MCF 10A (cell line): ENCODE data around the gene JAM2. TPM values are rescaled to one million over a fixed set of nuclear protein-coding genes. Genes with fewer than 3 reads are reported as not detected.

Source experiments
- BruUV-seq: library from RNA; stranded (reverse); fragments of 400-500 nt; replicated peaks from 2 replicates; lab custom pipeline; 2021; lab: Mats Ljungman, UMichigan
- CTCF ChIA-PET: fragments of 300-600 bp; sonication (Branson Sonifier 250); formaldehyde crosslinking; extraction: SDS; loops from one replicate; lab custom pipeline; 2021; ENCODE audit warnings: antibody characterized with exemption, inconsistent platforms; lab: Yijun Ruan, JAX
- POLR2A ChIA-PET: fragments of 300-600, 350-650 bp; sonication (Branson Sonifier 250); formaldehyde crosslinking; extraction: SDS; loops from one replicate; lab custom pipeline; 2020; ENCODE audit warnings: antibody characterized with exemption, inconsistent platforms; lab: Yijun Ruan, JAX
- DNase-seq: peaks from one replicate; pipeline ENCODE4 v3.0.0-alpha.2; 2018; ENCODE audit not compliant: unreplicated experiment
- H3K27ac Mint-ChIP-seq: one replicate; pipeline ENCODE4 v1.8.0; 2022; ENCODE audit warnings: mild to moderate bottlenecking, low read depth, mixed read lengths; ENCODE audit not compliant: unreplicated experiment
- H3K27me3 Mint-ChIP-seq: one replicate; pipeline ENCODE4 v1.8.0; 2022; ENCODE audit warnings: mixed read lengths; ENCODE audit not compliant: insufficient read depth, unreplicated experiment
- H3K36me3 Mint-ChIP-seq: one replicate; pipeline ENCODE4 v1.8.0; 2022; ENCODE audit warnings: mild to moderate bottlenecking, moderate library complexity, mixed read lengths; ENCODE audit not compliant: insufficient read depth, unreplicated experiment
- H3K4me1 Mint-ChIP-seq: one replicate; pipeline ENCODE4 v1.8.0; 2022; ENCODE audit warnings: mixed read lengths; ENCODE audit not compliant: insufficient read depth, unreplicated experiment
- H3K4me3 Mint-ChIP-seq: one replicate; pipeline ENCODE4 v1.8.0; 2022; ENCODE audit warnings: mild to moderate bottlenecking, moderate library complexity, mixed read lengths; ENCODE audit not compliant: unreplicated experiment
- H3K9me3 Mint-ChIP-seq: one replicate; pipeline ENCODE4 v1.8.0; 2022; ENCODE audit warnings: mixed read lengths; ENCODE audit not compliant: unreplicated experiment
- CTCF ChIP-seq: fragments of 200-600 bp; IDR thresholded peaks from one replicate; pipeline ENCODE4 v1.8.0; 2022; ENCODE audit warnings: antibody characterized with exemption, mild to moderate bottlenecking; ENCODE audit not compliant: unreplicated experiment
- intact Hi-C: fragments of 100-400 bp; cut with micrococcal nuclease; formaldehyde crosslinking; loops from 2 replicates; pipeline ENCODE4 v1.14.1; 2022
- total RNA-seq: library from RNA; stranded (reverse); gene quantifications from 2 replicates; pipeline ENCODE4 v1.2.3, GENCODE V29; 2022

JAM2 gene
- total RNA-seq, 1 experiment from 2014 or later = 0.07 TPM

- POLR2A ChIA-PET = interaction anchor here (0.5 to 0.7 kb wide), 2 partner anchors 100 to 208 kb away, joined by 3 read pairs; no protein-coding TSS in a partner anchor
- H3K4me3 Mint-ChIP-seq = peak overlapping the region; percentile 67
Observed at GRCh38 chr21:25639551-25640201, 618 bp downstream of the JAM2 start.

GRCh38 chr21:25640202-25640942 is 1.3 kb downstream of the JAM2 start:
- H3K27ac Mint-ChIP-seq = no peak overlapping the region
- POLR2A ChIA-PET = interaction anchor here (0.7 kb wide), 2 partner anchors 100 to 192 kb away, joined by 3 to 4 read pairs; no protein-coding TSS in a partner anchor
- no peak for TF ChIP-seq CTCF
- peak overlapping the region; percentile 67 for H3K4me3 Mint-ChIP-seq
- CTCF ChIA-PET = interaction anchor here (0.6 kb wide), 1 partner anchor 13 kb away, joined by 3 read pairs; no protein-coding TSS in a partner anchor
- H3K27me3 Mint-ChIP-seq = peaks cover 31% of the 10 kb centered on the region
- peaks cover 15% of the 10 kb centered on the region for H3K4me1 Mint-ChIP-seq
- no peaks in the 10 kb centered on the region for H3K9me3 Mint-ChIP-seq
- H3K36me3 Mint-ChIP-seq = no peaks in the 10 kb centered on the region
- no peak for DNase-seq
- no TSS peak for BruUV-seq
- intact Hi-C loops = no loop called here

More at GRCh38 chr21:25639551-25640201, 618 bp downstream of the JAM2 start:
- H3K9me3 Mint-ChIP-seq = no peaks in the 10 kb centered on the region
- BruUV-seq = no TSS peak
- H3K36me3 Mint-ChIP-seq = no peaks in the 10 kb centered on the region
- peaks cover 15% of the 10 kb centered on the region for H3K4me1 Mint-ChIP-seq
- no peak overlapping the region for H3K27ac Mint-ChIP-seq
- peaks cover 31% of the 10 kb centered on the region for H3K27me3 Mint-ChIP-seq
- intact Hi-C loops = no loop called here
- CTCF ChIA-PET = interaction anchor here (1.0 kb wide), 1 partner anchor 20 kb away, joined by 4 read pairs; no protein-coding TSS in a partner anchor
- no peak for TF ChIP-seq CTCF
- DNase-seq = no peak

- no peaks in the 10 kb centered on the region for H3K36me3 Mint-ChIP-seq
- no peak for DNase-seq
- peaks cover 31% of the 10 kb centered on the region for H3K27me3 Mint-ChIP-seq
- no TSS peak for BruUV-seq
- TF ChIP-seq CTCF = no peak
- CTCF ChIA-PET = interaction anchor here (0.6 kb wide), 1 partner anchor 12 kb away, joined by 3 read pairs; no protein-coding TSS in a partner anchor
- no peak overlapping the region for H3K27ac Mint-ChIP-seq
- H3K4me1 Mint-ChIP-seq = peaks cover 15% of the 10 kb centered on the region
- POLR2A ChIA-PET = interaction anchor here (0.7 kb wide), 1 partner anchor 192 kb away, joined by 4 read pairs; no protein-coding TSS in a partner anchor
- intact Hi-C loops = no loop called here
- peak overlapping the region; percentile 67 for H3K4me3 Mint-ChIP-seq
- no peaks in the 10 kb centered on the region for H3K9me3 Mint-ChIP-seq
Observed at GRCh38 chr21:25640943-25641292, 1.9 kb downstream of the JAM2 start.

- no peak overlapping the region for H3K4me3 Mint-ChIP-seq
- no TSS peak for BruUV-seq
- TF ChIP-seq CTCF = no peak
- intact Hi-C loops = no loop called here
- DNase-seq = no peak
- H3K27ac Mint-ChIP-seq = no peak overlapping the region
- CTCF ChIA-PET = interaction anchor here (1.1 to 2.2 kb wide), 2 partner anchors 35 to 63 kb away, joined by 4 to 11 read pairs; no protein-coding TSS in a partner anchor
- peaks cover 24% of the 10 kb centered on the region for H3K27me3 Mint-ChIP-seq
- no peaks in the 10 kb centered on the region for H3K36me3 Mint-ChIP-seq
- no peaks in the 10 kb centered on the region for H3K9me3 Mint-ChIP-seq
- H3K4me1 Mint-ChIP-seq = peaks cover 13% of the 10 kb centered on the region
- POLR2A ChIA-PET = no interaction called here
Observed at GRCh38 chr21:25643486-25643885, 4.4 kb downstream of the JAM2 start.
